HFFc6 (cell line): ENCODE results near the gene CCT7. TPM values are rescaled to one million over a fixed set of nuclear protein-coding genes. Genes with fewer than 3 reads are reported as not detected.

Source experiments
- DNase-seq: peaks from one replicate; pipeline ENCODE4 v3.0.0-alpha.2; 2018
- H3K27ac Mint-ChIP-seq: 2 replicates; pipeline ENCODE4 v1.8.0; 2020; ENCODE audit warnings: mild to moderate bottlenecking, mixed read lengths
- H3K27me3 Mint-ChIP-seq: 2 replicates; pipeline ENCODE4 v1.8.0; 2021; ENCODE audit warnings: mild to moderate bottlenecking, moderate library complexity, mixed read lengths; ENCODE audit not compliant: insufficient read depth
- H3K36me3 Mint-ChIP-seq: 2 replicates; pipeline ENCODE4 v1.8.0; 2021; ENCODE audit warnings: low read depth, mixed read lengths
- H3K4me1 Mint-ChIP-seq: 2 replicates; pipeline ENCODE4 v1.8.0; 2020; ENCODE audit warnings: low read depth, mixed read lengths
- H3K4me3 Mint-ChIP-seq: 2 replicates; pipeline ENCODE4 v1.8.0; 2020; ENCODE audit warnings: mild to moderate bottlenecking, moderate library complexity, mixed read lengths
- H3K9me3 Mint-ChIP-seq: 2 replicates; pipeline ENCODE4 v1.8.0; 2020; ENCODE audit warnings: mild to moderate bottlenecking, mixed read lengths
- total RNA-seq, 6 experiments: library from RNA; stranded (reverse); fragmentation: NEBNext Ultra II Directional; extraction: Animal tissue kit (Norgen Biotek cat#: 25700); gene quantifications; 2 replicates in 1 of 6; 3 replicates in 5 of 6; pipeline ENCODE4 v1.2.3, GENCODE V29; 2021
- TF ChIP-seq, protein P1 (sequence below): fragments of 200-600 bp; sonication (generic); IDR thresholded peaks from 2 replicates; pipeline ENCODE4 v1.5.0; 2021; ENCODE audit warnings: antibody characterized with exemption, mild to moderate bottlenecking

Gene CCT7
- total RNA-seq, 6 experiments from 2014 or later = 350 to 492 (median 406) TPM

GRCh38 chr2:73227086-73227485, 7.0 kb upstream of the CCT7 start:
- H3K4me1 Mint-ChIP-seq = no peaks in the 10 kb centered on the region
- DNase-seq = no peak
- no peak overlapping the region for H3K27ac Mint-ChIP-seq
- peaks cover 3% of the 10 kb centered on the region; the same call in 1 of the 2 replicates for H3K36me3 Mint-ChIP-seq
- no peaks in the 10 kb centered on the region for H3K9me3 Mint-ChIP-seq
- TF ChIP-seq, protein P1, sequence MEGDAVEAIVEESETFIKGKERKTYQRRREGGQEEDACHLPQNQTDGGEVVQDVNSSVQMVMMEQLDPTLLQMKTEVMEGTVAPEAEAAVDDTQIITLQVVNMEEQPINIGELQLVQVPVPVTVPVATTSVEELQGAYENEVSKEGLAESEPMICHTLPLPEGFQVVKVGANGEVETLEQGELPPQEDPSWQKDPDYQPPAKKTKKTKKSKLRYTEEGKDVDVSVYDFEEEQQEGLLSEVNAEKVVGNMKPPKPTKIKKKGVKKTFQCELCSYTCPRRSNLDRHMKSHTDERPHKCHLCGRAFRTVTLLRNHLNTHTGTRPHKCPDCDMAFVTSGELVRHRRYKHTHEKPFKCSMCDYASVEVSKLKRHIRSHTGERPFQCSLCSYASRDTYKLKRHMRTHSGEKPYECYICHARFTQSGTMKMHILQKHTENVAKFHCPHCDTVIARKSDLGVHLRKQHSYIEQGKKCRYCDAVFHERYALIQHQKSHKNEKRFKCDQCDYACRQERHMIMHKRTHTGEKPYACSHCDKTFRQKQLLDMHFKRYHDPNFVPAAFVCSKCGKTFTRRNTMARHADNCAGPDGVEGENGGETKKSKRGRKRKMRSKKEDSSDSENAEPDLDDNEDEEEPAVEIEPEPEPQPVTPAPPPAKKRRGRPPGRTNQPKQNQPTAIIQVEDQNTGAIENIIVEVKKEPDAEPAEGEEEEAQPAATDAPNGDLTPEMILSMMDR = no peak
- H3K4me3 Mint-ChIP-seq = no peak overlapping the region
- H3K27me3 Mint-ChIP-seq = peaks cover 3% of the 10 kb centered on the region; the same call in 1 of the 2 replicates

GRCh38 chr2:73228631-73229030, 5.5 kb upstream of the CCT7 start:
- H3K27me3 Mint-ChIP-seq = peaks cover 3% of the 10 kb centered on the region; the same call in 1 of the 2 replicates
- TF ChIP-seq, protein P1 = no peak
- DNase-seq = no peak
- no peaks in the 10 kb centered on the region for H3K9me3 Mint-ChIP-seq
- peaks cover 6% of the 10 kb centered on the region for H3K4me1 Mint-ChIP-seq
- no peak overlapping the region for H3K27ac Mint-ChIP-seq
- H3K36me3 Mint-ChIP-seq = no peaks in the 10 kb centered on the region
- no peak overlapping the region for H3K4me3 Mint-ChIP-seq

DNA sequence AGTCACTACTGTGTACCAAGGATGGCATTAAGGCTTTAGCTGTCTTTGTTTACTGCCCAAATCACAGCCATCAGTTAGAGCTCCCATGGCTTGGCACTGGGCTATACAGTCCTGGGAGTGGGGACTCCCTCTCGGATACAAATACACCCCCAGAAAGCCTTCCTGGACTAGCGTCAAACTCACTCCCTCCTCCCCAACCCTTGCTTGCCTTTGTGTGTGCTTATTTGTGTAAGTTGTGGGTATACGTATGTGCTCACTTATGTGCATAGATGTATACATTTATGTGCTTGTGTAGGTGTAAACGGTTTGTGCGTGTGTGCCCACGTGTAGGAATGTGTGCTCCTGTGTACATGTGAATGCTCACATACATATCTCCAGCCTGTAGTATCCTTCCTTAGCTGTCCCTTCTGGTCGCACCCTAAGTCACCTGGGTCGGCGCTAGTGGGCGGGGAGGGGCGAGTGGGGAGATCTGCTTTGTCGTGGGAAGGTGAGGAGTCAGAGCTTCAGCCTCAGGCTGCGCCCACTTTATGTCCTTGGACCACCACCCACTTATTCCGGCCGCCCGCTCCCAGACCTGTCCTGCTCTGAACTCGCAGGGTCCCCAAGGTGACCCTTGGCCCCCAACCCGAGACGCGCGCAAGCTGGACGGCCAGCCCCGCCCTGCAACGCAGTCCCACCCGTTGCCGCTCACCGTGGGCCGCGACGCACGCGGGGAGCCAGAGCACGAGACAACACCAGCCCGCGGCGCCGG, 1.5 kb upstream of the CCT7 start:
- peaks cover 14% of the 10 kb centered on the region for H3K36me3 Mint-ChIP-seq
- peak overlapping the region; percentile 100 for H3K4me3 Mint-ChIP-seq
- H3K27me3 Mint-ChIP-seq = peaks cover 3% of the 10 kb centered on the region; the same call in 1 of the 2 replicates
- TF ChIP-seq, protein P1 = no peak
- no peaks in the 10 kb centered on the region for H3K9me3 Mint-ChIP-seq
- H3K4me1 Mint-ChIP-seq = peaks cover 29% of the 10 kb centered on the region
- H3K27ac Mint-ChIP-seq = peak overlapping the region; percentile 96
- no peak for DNase-seq

DNA sequence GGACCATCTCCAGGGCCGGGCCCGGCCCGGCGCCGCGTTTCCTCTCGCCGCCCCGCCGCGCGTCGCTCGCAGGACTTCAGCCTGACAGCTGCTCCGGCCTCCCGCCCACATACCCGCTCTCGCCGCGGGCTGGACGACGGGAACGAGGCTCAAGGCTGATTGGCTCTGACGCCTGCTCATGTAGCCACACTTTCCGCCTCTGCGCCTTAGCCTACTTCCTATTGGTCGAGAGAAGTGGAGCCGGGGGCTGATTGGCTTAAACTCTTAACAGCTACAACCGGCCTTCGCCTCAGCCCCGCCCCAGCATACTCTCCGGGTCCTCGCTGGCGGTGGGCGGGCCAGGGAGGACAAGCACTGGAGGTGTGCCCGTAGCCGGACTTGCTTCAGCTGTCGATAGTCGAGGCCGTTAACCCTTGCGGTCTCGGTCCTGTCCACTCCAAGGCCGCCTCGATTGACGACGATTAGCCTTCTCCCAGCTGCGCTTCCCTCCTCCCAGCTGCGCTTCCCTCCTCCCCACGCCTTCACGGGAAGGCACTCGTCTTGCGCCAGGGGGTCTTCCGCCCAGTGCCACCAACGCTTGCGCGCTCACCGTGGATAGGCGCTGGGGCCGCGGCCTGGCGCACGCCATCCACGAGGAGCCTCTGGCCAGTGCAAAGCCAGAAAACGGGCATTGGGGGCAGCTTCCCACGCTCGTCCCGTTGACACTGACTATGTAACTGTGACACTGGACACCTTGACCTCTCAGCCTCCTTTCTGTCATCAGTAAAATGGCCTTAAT, 765 bp upstream of the CCT7 start, which contains the start of gene PRADC1:
Gene PRADC1 (minus strand): TSS at position 86 of the 778 bp plus-strand sequence. CDS start 79 bp downstream, at position 7.
- TF ChIP-seq, protein P1 = no peak
- Mint-ChIP-seq H3K36me3 (peaks cover 14% of the 10 kb centered on the region), H3K27me3 (peaks cover 3% of the 10 kb centered on the region; the same call in 1 of the 2 replicates), H3K9me3 (no peaks in the 10 kb centered on the region), H3K4me1 (peaks cover 33% of the 10 kb centered on the region), H3K4me3 (peak within 1 kb of the TSS; percentile 100), H3K27ac (peak within 1 kb of the TSS; percentile 96)
- peak; percentile 100 for DNase-seq

- DNase-seq = no peak
- peak overlapping the region; percentile 100 for H3K4me3 Mint-ChIP-seq
- H3K4me1 Mint-ChIP-seq = peaks cover 52% of the 10 kb centered on the region
- TF ChIP-seq, protein P1 = no peak
- H3K9me3 Mint-ChIP-seq = no peaks in the 10 kb centered on the region
- H3K27ac Mint-ChIP-seq = peak overlapping the region; percentile 96
- peaks cover 2% of the 10 kb centered on the region; the same call in 1 of the 2 replicates for H3K27me3 Mint-ChIP-seq
- peaks cover 14% of the 10 kb centered on the region for H3K36me3 Mint-ChIP-seq
Observed at GRCh38 chr2:73235315-73236028, 1.4 kb downstream of the CCT7 start.
